H1 (cell line): ENCODE measurements around the gene ANKLE1. TPM values are rescaled to one million over a fixed set of nuclear protein-coding genes. Genes with fewer than 3 reads are reported as not detected.

ENCODE experiments used
- CTCF ChIA-PET: fragments of 300-600 bp; sonication (Branson Sonifier 250); formaldehyde crosslinking; loops from one replicate; lab custom pipeline; 2021; ENCODE audit not compliant: partially characterized antibody; lab: Charles Lee
- POLR2A ChIA-PET: fragments of 300-600 bp; sonication (Branson Sonifier 250); formaldehyde crosslinking; loops from one replicate; lab custom pipeline; 2021; ENCODE audit warnings: inconsistent platforms; ENCODE audit not compliant: partially characterized antibody; lab: Charles Lee
- DNase-seq, 2 experiments: peaks; one replicate each; pipeline versions ENCODE4 v3.0.0 to v3.0.0-alpha.2; 2010 to 2022; ENCODE audit warnings: low spot score in 2 of 2, low read depth in 1 of 2, mixed read lengths in 1 of 2
- FAIRE-seq: peaks from 2 replicates; lab custom pipeline; 2011; peaks lifted over from hg19 to GRCh38; lab: Jason Lieb, UNC
- H2AFZ ChIP-seq: 2 replicates; pipeline ENCODE4 v1.8.1; 2012; ENCODE audit warnings: low read length, inconsistent platforms
- H2AK5ac ChIP-seq: 2 replicates; pipeline ENCODE4 v1.6.1; 2013; ENCODE audit warnings: low read depth, low read length
- H2BK120ac ChIP-seq: replicated peaks from 2 replicates; pipeline ENCODE3; 2013; ENCODE audit warnings: low read depth, low read length, inconsistent platforms
- H2BK12ac ChIP-seq: 2 replicates; pipeline ENCODE4 v1.6.1; 2013; ENCODE audit warnings: low read depth, low read length
- H2BK15ac ChIP-seq: 2 replicates; pipeline ENCODE4 v1.6.1; 2013; ENCODE audit warnings: low read length
- H2BK20ac ChIP-seq: 2 replicates; pipeline ENCODE4 v1.6.1; 2013; ENCODE audit warnings: low read length
- H2BK5ac ChIP-seq: 2 replicates; pipeline ENCODE4 v1.6.1; 2013; ENCODE audit warnings: low read depth, low read length
- H3K14ac ChIP-seq: 2 replicates; pipeline ENCODE4 v1.6.1; 2013; ENCODE audit warnings: inconsistent platforms; ENCODE audit not compliant: insufficient read length
- H3K18ac ChIP-seq: 2 replicates; pipeline ENCODE4 v1.6.1; 2013; ENCODE audit warnings: low read length; ENCODE audit errors: extremely low read depth
- H3K23ac ChIP-seq: 2 replicates; pipeline ENCODE4 v1.6.1; 2013; ENCODE audit warnings: inconsistent platforms; ENCODE audit not compliant: insufficient read length
- H3K23me2 ChIP-seq: 2 replicates; pipeline ENCODE4 v1.6.1; 2013; ENCODE audit warnings: low read depth, low read length
- H3K27ac ChIP-seq: 2 replicates; pipeline ENCODE4 v1.6.1; 2011; ENCODE audit warnings: low read depth, low read length, inconsistent platforms
- H3K27me3 ChIP-seq, 4 experiments: replicated peaks in 1 of 4; 1 replicate in 1 of 4; 2 replicates in 3 of 4; pipeline versions ENCODE4 v1.6.1 to v1.8.1; 2011 to 2013; ENCODE audit warnings: low read length in 3 of 4, mild to moderate bottlenecking in 3 of 4, inconsistent platforms in 2 of 4, mixed read lengths in 2 of 4, moderate library complexity in 1 of 4; ENCODE audit not compliant: control insufficient read depth in 3 of 4, insufficient read depth in 3 of 4; ENCODE audit errors: extremely low read depth in 1 of 4
- H3K36me3 ChIP-seq, 4 experiments: 2 replicates each; pipeline versions ENCODE4 v1.6.1 to v1.8.1; 2011 to 2013; ENCODE audit warnings: mild to moderate bottlenecking in 4 of 4, low read length in 3 of 4, moderate library complexity in 2 of 4, control low read depth in 1 of 4, inconsistent platforms in 1 of 4; ENCODE audit not compliant: insufficient read depth in 4 of 4, control insufficient read depth in 2 of 4
- H3K4ac ChIP-seq: replicated peaks from 2 replicates; pipeline ENCODE3; 2013; ENCODE audit warnings: low read length, low read depth, mixed read lengths, inconsistent platforms; ENCODE audit not compliant: insufficient read length
- H3K4me1 ChIP-seq, 4 experiments: replicated peaks in 1 of 4; 1 replicate in 1 of 4; 2 replicates in 3 of 4; pipeline versions ENCODE4 v1.6.1 to v1.8.1; 2011 to 2013; ENCODE audit warnings: low read length in 3 of 4, inconsistent platforms in 2 of 4, mixed read lengths in 1 of 4; ENCODE audit not compliant: insufficient read depth in 4 of 4, control insufficient read depth in 3 of 4
- H3K4me2 ChIP-seq, 2 experiments: 2 replicates each; pipeline versions ENCODE4 v1.6.1 to v1.8.1; 2011 to 2013; ENCODE audit warnings: low read depth in 2 of 2, low read length in 2 of 2, control low read depth in 1 of 2, inconsistent platforms in 1 of 2, mild to moderate bottlenecking in 1 of 2; ENCODE audit not compliant: insufficient read depth in 1 of 2
- H3K4me3 ChIP-seq, 4 experiments: fragments of 200-600, 300-600 bp in 1 of 4; sonication (generic), shearing (Covaris generic), sonication (Bioruptor Twin) in 1 of 4; 2 replicates each; pipeline versions ENCODE4 v1.5.1 to v1.8.1; 2011 to 2016; ENCODE audit warnings: low read length in 4 of 4, low read depth in 3 of 4, control low read depth in 2 of 4, inconsistent platforms in 2 of 4, mild to moderate bottlenecking in 2 of 4, mixed read lengths in 1 of 4, moderate library complexity in 1 of 4; ENCODE audit not compliant: insufficient read depth in 2 of 4; ENCODE audit errors: extremely low read depth in 1 of 4
- H3K56ac ChIP-seq: replicated peaks from 2 replicates; pipeline ENCODE3; 2013; ENCODE audit warnings: low read depth, mild to moderate bottlenecking, mixed read lengths, low read length, inconsistent platforms; ENCODE audit not compliant: insufficient read length
- H3K79me1 ChIP-seq: 2 replicates; pipeline ENCODE4 v1.6.1; 2013; ENCODE audit warnings: low read depth, low read length, control low read depth
- H3K79me2 ChIP-seq, 2 experiments: 2 replicates each; pipeline versions ENCODE4 v1.6.1 to v1.8.1; 2012 to 2013; ENCODE audit warnings: low read length in 2 of 2, mild to moderate bottlenecking in 2 of 2, inconsistent platforms in 1 of 2; ENCODE audit not compliant: insufficient read depth in 2 of 2, control insufficient read depth in 1 of 2
- H3K9ac ChIP-seq, 4 experiments: replicated peaks in 1 of 4; 1 replicate in 1 of 4; 2 replicates in 3 of 4; pipeline versions ENCODE4 v1.6.1 to v1.8.1; 2011 to 2013; ENCODE audit warnings: low read depth in 3 of 4, low read length in 3 of 4, control low read depth in 2 of 4, mild to moderate bottlenecking in 2 of 4, moderate library complexity in 2 of 4, inconsistent platforms in 1 of 4; ENCODE audit errors: extremely low read depth in 1 of 4
- H3K9me3 ChIP-seq, 2 experiments: 2 replicates each; pipeline versions ENCODE4 v1.6.1 to v1.8.1; 2012 to 2013; ENCODE audit warnings: mild to moderate bottlenecking in 2 of 2, moderate library complexity in 2 of 2, control low read depth in 1 of 2, inconsistent platforms in 1 of 2, low read depth in 1 of 2, low read length in 1 of 2, mixed read lengths in 1 of 2; ENCODE audit not compliant: insufficient read depth in 2 of 2
- H4K20me1 ChIP-seq, 2 experiments: replicated peaks in 1 of 2; 2 replicates each; pipeline versions ENCODE3 to v1.8.1; 2011 to 2013; ENCODE audit warnings: inconsistent platforms in 2 of 2, low read length in 2 of 2, mild to moderate bottlenecking in 1 of 2; ENCODE audit not compliant: insufficient read depth in 2 of 2, control insufficient read depth in 1 of 2
- H4K5ac ChIP-seq: 2 replicates; pipeline ENCODE4 v1.6.1; 2013; ENCODE audit warnings: low read length, low read depth, mixed read lengths, inconsistent platforms; ENCODE audit not compliant: insufficient read length
- H4K8ac ChIP-seq: 2 replicates; pipeline ENCODE4 v1.8.0; 2013; ENCODE audit warnings: mild to moderate bottlenecking, moderate library complexity, low read length, inconsistent platforms; ENCODE audit not compliant: insufficient read depth; ENCODE audit errors: extremely low read depth
- H4K91ac ChIP-seq: replicated peaks from 2 replicates; pipeline ENCODE3; 2013; ENCODE audit warnings: low read length, mixed read lengths, inconsistent platforms; ENCODE audit not compliant: insufficient read length
- BRCA1 ChIP-seq: IDR thresholded peaks from 2 replicates; pipeline ENCODE4 v1.6.1; 2012; ENCODE audit warnings: low read depth, low read length, improper control_type of control experiment
- GABPA ChIP-seq: IDR thresholded peaks from 2 replicates; pipeline ENCODE4 v1.6.1; 2011; ENCODE audit warnings: mild to moderate bottlenecking, low read length, moderate library complexity, borderline replicate concordance; ENCODE audit not compliant: insufficient read depth
- NANOG ChIP-seq: IDR thresholded peaks from 2 replicates; pipeline ENCODE4 v1.6.1; 2011; ENCODE audit warnings: low read length, low read depth, mild to moderate bottlenecking, inconsistent platforms; ENCODE audit not compliant: insufficient read depth, poor library complexity, severe bottlenecking
- RAD21 ChIP-seq, 2 experiments: IDR thresholded peaks in 1 of 2; conservative IDR thresholded peaks in 1 of 2; 2 replicates each; pipeline ENCODE4 v1.6.1; 2011; ENCODE audit warnings: low read depth in 2 of 2, low read length in 2 of 2, improper control_type of control experiment in 1 of 2, inconsistent platforms in 1 of 2, mild to moderate bottlenecking in 1 of 2, moderate library complexity in 1 of 2
- SIN3A ChIP-seq, 2 experiments: IDR thresholded peaks in 1 of 2; conservative IDR thresholded peaks in 1 of 2; 2 replicates each; pipeline ENCODE4 v1.6.1; 2011 to 2012; ENCODE audit warnings: low read length in 2 of 2, improper control_type of control experiment in 1 of 2, low read depth in 1 of 2, mild to moderate bottlenecking in 1 of 2
- SIRT6 ChIP-seq: IDR thresholded peaks from one replicate; pipeline ENCODE4 v1.7.1; 2012; ENCODE audit warnings: low read length, inconsistent platforms
- SUZ12 ChIP-seq: fragments of 200-600 bp; sonication (generic); IDR thresholded peaks from 2 replicates; pipeline ENCODE4 v1.6.1; 2012; ENCODE audit warnings: mild to moderate bottlenecking, inconsistent platforms, low read length, moderate library complexity, mixed read lengths
- WGBS, 2 experiments: shearing (Covaris generic) in 1 of 2; methylation state at CpG; one replicate each; pipeline versions ENCODE4 v1.1.6 to v1.1.7; 2013 to 2015; ENCODE audit warnings: low lambda C conversion rate in 2 of 2, mixed read lengths in 2 of 2, inconsistent platforms in 1 of 2, low coverage in 1 of 2, missing lambda C conversion rate in 1 of 2; ENCODE audit not compliant: insufficient replicate concordance in 2 of 2, insufficient coverage in 1 of 2, insufficient read length in 1 of 2; ENCODE audit errors: extremely low coverage in 1 of 2, missing lambda C conversion rate in 1 of 2; 5-methylcytosine and 5-hydroxymethylcytosine counted together
- polyA plus RNA-seq, 7 experiments: library from polyadenylated mRNA; depleted of rRNA in 3 of 7; stranded (reverse) in 5 of 7; unstranded in 2 of 7; fragments of >200 nt in 5 of 7; fragments of 200-250 nt in 2 of 7; gene quantifications; 1 replicate in 5 of 7; 2 replicates in 1 of 7; 4 replicates in 1 of 7; pipeline versions ENCODE4 v1.2.1 to v1.2.3, GENCODE V29; 2011 to 2013; ENCODE audit warnings: missing spikeins in 2 of 7, mixed read lengths in 2 of 7
- total RNA-seq: library from RNA; stranded (reverse); fragmentation: NEBNext Ultra II Directional; extraction: Animal tissue kit (Norgen Biotek cat#: 25700); gene quantifications from 2 replicates; pipeline ENCODE4 v1.2.1, GENCODE V29; 2021
- TF ChIP-seq, protein P1 (sequence below): IDR thresholded peaks from 2 replicates; pipeline ENCODE4 v1.6.1; 2012; ENCODE audit warnings: low read length, inconsistent platforms

ANKLE1 gene
- total and polyA plus RNA-seq, 2 of the 8 experiments (the other 6 are each of a cell fraction or from before 2014, with no cell fraction given) = 6.1 to 9.6 TPM

DNA sequence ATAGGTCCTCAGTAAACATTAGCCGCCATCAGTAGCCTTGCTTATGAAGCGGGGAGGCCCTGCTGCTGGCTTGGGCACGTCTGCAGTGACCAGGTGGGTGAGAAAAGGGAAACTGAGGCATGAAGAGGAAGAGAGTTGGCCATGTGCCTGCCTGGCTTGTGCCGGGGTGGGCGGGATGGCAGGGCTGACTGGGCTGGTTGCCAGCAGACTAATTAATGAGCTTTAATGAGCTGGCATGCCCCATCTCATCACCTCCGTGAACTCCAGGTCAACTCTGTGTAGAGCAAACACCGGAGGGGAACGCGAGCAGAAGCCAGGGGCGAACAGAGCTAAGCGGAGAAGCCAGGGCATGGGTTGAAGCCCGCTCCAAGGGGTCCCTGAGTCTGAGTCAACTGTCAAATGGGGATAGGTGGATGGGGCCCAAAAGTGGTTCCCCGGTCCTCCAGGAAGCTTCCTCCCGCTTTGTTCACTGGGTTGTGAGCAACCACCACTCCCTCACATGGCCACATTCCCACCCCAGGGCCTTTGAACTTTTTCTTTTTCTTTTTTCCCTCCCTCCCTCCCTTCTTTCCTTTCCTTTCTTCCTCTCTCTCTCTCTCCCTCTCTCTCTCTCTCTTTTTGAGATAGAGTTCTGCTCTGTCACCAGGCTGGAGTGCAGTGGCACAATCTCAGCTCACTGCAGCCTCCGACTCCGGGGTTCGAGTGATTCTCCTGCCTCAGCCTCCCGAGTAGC is 44.7 kb upstream of the ANKLE1 start:
- peak overlapping the region; percentile 70 for H4K91ac ChIP-seq
- H2AFZ ChIP-seq = no peak overlapping the region
- no peaks in the 10 kb centered on the region for H3K27me3 ChIP-seq
- no peak overlapping the region for H2BK120ac ChIP-seq
- H3K4ac ChIP-seq = no peak overlapping the region
- peak overlapping the region; percentile 93 for H2BK5ac ChIP-seq
- no peak overlapping the region for H3K14ac ChIP-seq
- H3K18ac ChIP-seq = no peak overlapping the region; the same call in 1 of the 2 replicates
- DNase-seq = no peak
- H2AK5ac ChIP-seq = no peak overlapping the region
- peaks cover 18% of the 10 kb centered on the region for H3K79me1 ChIP-seq
- no peak for FAIRE-seq
- H3K23ac ChIP-seq = no peak overlapping the region
- no peak overlapping the region; the same call in 1 of the 2 replicates for H4K8ac ChIP-seq
- peak overlapping the region in 1 of 2 experiments; percentile 92; a peak in 1 of 4 replicates for H3K4me2 ChIP-seq
- peaks cover 15 to 21% of the 10 kb centered on the region in 2 experiments for H4K20me1 ChIP-seq
- H3K9ac ChIP-seq = no peak overlapping the region
- H2BK12ac ChIP-seq = peak overlapping the region; percentile 60; the same call in 1 of the 2 replicates
- H3K9me3 ChIP-seq = no peaks in the 10 kb centered on the region
- peaks cover 6 to 28% (median 9%) of the 10 kb centered on the region in 4 experiments for H3K36me3 ChIP-seq
- 87% methylated on average over 16 of the region's 18 CpGs; no CpG with 5 or more reads in 1 of the 2 experiments for WGBS, 2 experiments
- no peak overlapping the region for H3K27ac ChIP-seq
- no peak overlapping the region for H3K56ac ChIP-seq
- H3K23me2 ChIP-seq = peaks cover 4% of the 10 kb centered on the region; the same call in 1 of the 2 replicates
- H3K79me2 ChIP-seq = peaks cover 12 to 51% of the 10 kb centered on the region in 2 experiments; a peak in 3 of 4 replicates
- ChIA-PET CTCF (interaction anchor here (0.6 to 1.8 kb wide), 10 partner anchors 9 to 1014 kb away, joined by 3 to 6 read pairs (median 3); no protein-coding TSS in a partner anchor), POLR2A (interaction anchor here (1.0 to 12.3 kb wide), 13 partner anchors 6 to 84 kb away, joined by 3 to 118 read pairs (median 5); partner anchors contain the start of genes ANKLE1, NR2F6, OCEL1 and USE1)
- no peak overlapping the region for H2BK15ac ChIP-seq
- H3K4me1 ChIP-seq = peaks cover 3 to 11% (median 7%) of the 10 kb centered on the region in 4 experiments
- H2BK20ac ChIP-seq = peak overlapping the region; percentile 48; the same call in 1 of the 2 replicates
- no peak overlapping the region for H4K5ac ChIP-seq
- peak overlapping the region in 1 of 4 experiments; percentile 45; a peak in 1 of 8 replicates for H3K4me3 ChIP-seq
- TF ChIP-seq RAD21 (IDR thresholded peaks at IDR 0.05 in 1 of 2, conservative IDR thresholded peaks at IDR 0.05 in 1 of 2; ENCODE audit: low read depth in 2 of 2, low read length in 2 of 2) (no peak), BRCA1 (no peak), SIN3A (conservative IDR thresholded peaks at IDR 0.05 in 1 of 2, IDR thresholded peaks at IDR 0.05 in 1 of 2; ENCODE audit: low read depth in 1 of 2, low read length in 2 of 2) (no peak), NANOG (no peak), SIRT6 (no peak), GABPA (no peak), SUZ12 (no peak)
- TF ChIP-seq, protein P1, sequence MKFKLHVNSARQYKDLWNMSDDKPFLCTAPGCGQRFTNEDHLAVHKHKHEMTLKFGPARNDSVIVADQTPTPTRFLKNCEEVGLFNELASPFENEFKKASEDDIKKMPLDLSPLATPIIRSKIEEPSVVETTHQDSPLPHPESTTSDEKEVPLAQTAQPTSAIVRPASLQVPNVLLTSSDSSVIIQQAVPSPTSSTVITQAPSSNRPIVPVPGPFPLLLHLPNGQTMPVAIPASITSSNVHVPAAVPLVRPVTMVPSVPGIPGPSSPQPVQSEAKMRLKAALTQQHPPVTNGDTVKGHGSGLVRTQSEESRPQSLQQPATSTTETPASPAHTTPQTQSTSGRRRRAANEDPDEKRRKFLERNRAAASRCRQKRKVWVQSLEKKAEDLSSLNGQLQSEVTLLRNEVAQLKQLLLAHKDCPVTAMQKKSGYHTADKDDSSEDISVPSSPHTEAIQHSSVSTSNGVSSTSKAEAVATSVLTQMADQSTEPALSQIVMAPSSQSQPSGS = no peak
